ENCODE results near the gene QRICH1.

DNA sequence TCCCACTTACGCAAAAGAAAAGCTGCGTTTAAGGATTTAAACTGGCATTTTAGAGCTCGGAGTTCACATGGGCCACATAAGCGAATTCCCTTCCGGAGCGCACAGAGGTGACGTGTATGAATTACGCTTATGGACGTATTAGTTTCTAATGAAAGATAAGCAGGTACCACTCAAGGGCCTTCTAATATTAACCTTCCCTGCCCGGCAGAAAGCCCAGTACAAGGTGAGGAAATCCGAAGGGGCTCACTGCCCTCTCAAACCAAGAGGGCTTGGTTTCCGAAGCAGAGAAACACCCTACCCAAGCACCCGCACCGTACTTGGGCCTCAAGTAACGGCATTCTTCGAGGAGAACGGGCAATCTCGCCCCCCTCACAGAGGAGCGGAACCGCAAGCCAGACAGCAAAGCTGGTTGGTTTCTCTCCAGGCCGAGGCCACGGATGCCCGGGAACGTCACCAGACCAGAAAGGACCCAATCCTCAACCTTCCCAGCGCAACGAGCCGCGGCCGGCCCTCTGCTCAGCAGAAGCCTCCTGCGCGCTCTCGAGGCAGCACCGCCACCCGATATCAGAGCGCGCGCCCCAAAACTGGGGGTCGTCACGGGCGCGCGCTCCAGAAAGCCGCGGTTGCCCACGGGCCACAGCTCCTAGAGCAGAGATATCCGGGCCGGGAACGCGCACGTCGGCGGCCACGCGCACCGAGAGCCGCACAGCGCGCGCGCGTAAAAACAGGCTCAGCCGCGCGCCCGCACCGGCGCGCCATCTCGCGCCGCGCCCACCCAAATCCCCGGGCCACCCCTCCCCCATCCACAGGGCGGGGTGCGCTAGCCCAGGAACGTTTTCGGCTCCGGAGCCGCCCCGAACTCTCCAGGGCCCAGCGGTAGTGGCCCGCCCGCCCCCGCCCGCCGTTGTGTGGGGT, 676 bp downstream of the QRICH1 start:
- no peak for TF ChIP-seq POLR2A (IDR thresholded peaks at IDR 0.05)
- TF ChIP-seq, protein P1, sequence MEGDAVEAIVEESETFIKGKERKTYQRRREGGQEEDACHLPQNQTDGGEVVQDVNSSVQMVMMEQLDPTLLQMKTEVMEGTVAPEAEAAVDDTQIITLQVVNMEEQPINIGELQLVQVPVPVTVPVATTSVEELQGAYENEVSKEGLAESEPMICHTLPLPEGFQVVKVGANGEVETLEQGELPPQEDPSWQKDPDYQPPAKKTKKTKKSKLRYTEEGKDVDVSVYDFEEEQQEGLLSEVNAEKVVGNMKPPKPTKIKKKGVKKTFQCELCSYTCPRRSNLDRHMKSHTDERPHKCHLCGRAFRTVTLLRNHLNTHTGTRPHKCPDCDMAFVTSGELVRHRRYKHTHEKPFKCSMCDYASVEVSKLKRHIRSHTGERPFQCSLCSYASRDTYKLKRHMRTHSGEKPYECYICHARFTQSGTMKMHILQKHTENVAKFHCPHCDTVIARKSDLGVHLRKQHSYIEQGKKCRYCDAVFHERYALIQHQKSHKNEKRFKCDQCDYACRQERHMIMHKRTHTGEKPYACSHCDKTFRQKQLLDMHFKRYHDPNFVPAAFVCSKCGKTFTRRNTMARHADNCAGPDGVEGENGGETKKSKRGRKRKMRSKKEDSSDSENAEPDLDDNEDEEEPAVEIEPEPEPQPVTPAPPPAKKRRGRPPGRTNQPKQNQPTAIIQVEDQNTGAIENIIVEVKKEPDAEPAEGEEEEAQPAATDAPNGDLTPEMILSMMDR (IDR thresholded peaks at IDR 0.05): no peak
